22Rv1 (cell line): ENCODE measurements around the gene OTX2.

ENCODE experiments used
- H3K27ac ChIP-seq: fragments of 450-650 bp; 2 replicates; pipeline ENCODE4 v1.5.1; 2017
- ZFX ChIP-seq: fragments of 450-650 bp; IDR thresholded peaks from 2 replicates; pipeline ENCODE4 v1.6.1; 2017; ENCODE audit warnings: antibody characterized with exemption, borderline replicate concordance
- TF ChIP-seq, protein P1 (sequence below): fragments of 450-650 bp; IDR thresholded peaks from 2 replicates; pipeline ENCODE4 v1.5.1; 2017; ENCODE audit warnings: mild to moderate bottlenecking

Gene OTX2

GRCh38 chr14:56794088-56794556 lies 16.2 kb downstream of the OTX2 start:
- TF ChIP-seq, protein P1, sequence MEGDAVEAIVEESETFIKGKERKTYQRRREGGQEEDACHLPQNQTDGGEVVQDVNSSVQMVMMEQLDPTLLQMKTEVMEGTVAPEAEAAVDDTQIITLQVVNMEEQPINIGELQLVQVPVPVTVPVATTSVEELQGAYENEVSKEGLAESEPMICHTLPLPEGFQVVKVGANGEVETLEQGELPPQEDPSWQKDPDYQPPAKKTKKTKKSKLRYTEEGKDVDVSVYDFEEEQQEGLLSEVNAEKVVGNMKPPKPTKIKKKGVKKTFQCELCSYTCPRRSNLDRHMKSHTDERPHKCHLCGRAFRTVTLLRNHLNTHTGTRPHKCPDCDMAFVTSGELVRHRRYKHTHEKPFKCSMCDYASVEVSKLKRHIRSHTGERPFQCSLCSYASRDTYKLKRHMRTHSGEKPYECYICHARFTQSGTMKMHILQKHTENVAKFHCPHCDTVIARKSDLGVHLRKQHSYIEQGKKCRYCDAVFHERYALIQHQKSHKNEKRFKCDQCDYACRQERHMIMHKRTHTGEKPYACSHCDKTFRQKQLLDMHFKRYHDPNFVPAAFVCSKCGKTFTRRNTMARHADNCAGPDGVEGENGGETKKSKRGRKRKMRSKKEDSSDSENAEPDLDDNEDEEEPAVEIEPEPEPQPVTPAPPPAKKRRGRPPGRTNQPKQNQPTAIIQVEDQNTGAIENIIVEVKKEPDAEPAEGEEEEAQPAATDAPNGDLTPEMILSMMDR: no peak
- no peak for TF ChIP-seq ZFX
- no peak overlapping the region for H3K27ac ChIP-seq

GRCh38 chr14:56789955-56790354 lies 20.3 kb downstream of the OTX2 start:
- no peak overlapping the region for H3K27ac ChIP-seq
- no peak for TF ChIP-seq ZFX
- TF ChIP-seq, protein P1: no peak

GRCh38 chr14:56787530-56787929 lies 22.7 kb downstream of the OTX2 start:
- TF ChIP-seq, protein P1: no peak
- TF ChIP-seq ZFX: no peak
- no peak overlapping the region for H3K27ac ChIP-seq

- TF ChIP-seq, protein P1: no peak
- no peak overlapping the region for H3K27ac ChIP-seq
These were observed 27.6 kb downstream of the OTX2 start for GRCh38 chr14:56782711-56783110.

- no peak for TF ChIP-seq ZFX
- TF ChIP-seq, protein P1: no peak
- no peak overlapping the region for H3K27ac ChIP-seq
These were observed 35.8 kb downstream of the OTX2 start for GRCh38 chr14:56774503-56774902.

- H3K27ac ChIP-seq: no peak overlapping the region
- TF ChIP-seq ZFX: no peak
- TF ChIP-seq, protein P1: no peak
These were observed 39.8 kb downstream of the OTX2 start for GRCh38 chr14:56770512-56770911.

GRCh38 chr14:56760164-56760914 lies 49.9 kb downstream of the OTX2 start:
- TF ChIP-seq ZFX: no peak
- TF ChIP-seq, protein P1: no peak
- H3K27ac ChIP-seq: no peak overlapping the region
